Occipital lobe (tissue), 2 donors: ENCODE measurements around the gene TBCD. TPM values are rescaled to one million over a fixed set of nuclear protein-coding genes. Genes with fewer than 3 reads are reported as not detected.
A peak's percentile ranks its signal among the peaks of the same experiment; 100 is the strongest.

Experiments
- DNase-seq: peaks from one replicate; lab custom pipeline; 2025; lab: John Stamatoyannopoulos, UW
- total RNA-seq: library from RNA; depleted of rRNA; stranded (reverse); fragments of >200 nt; gene quantifications from one replicate; pipeline ENCODE4 v1.2.3, GENCODE V29; 2014

TBCD gene
- total RNA-seq, result 58.2 TPM

- peak; percentile 84 for DNase-seq
These were observed at the start of gene TBCD for GRCh38 chr17:82751571-82752370. Gene TBCD, plus strand, starts transcription at chr17:82752065. Its CDS starts 129 bp downstream, at chr17:82752194.

GRCh38 chr17:82702231-82702927 lies 49.5 kb upstream of the TBCD start:
- peak; percentile 70 for DNase-seq

- no peak for DNase-seq
These were observed 48.7 kb upstream of the TBCD start for GRCh38 chr17:82703036-82703745.

GRCh38 chr17:82703935-82704865 lies 47.7 kb upstream of the TBCD start:
- no peak for DNase-seq

GRCh38 chr17:82704886-82705285 lies 47.0 kb upstream of the TBCD start:
- DNase-seq, result no peak

- DNase-seq, result no peak
These were observed 46.1 kb upstream of the TBCD start for GRCh38 chr17:82705756-82706155.

- DNase-seq, result no peak
These were observed 42.7 kb upstream of the TBCD start for GRCh38 chr17:82709024-82709675.

GRCh38 chr17:82709676-82710498 lies 42.0 kb upstream of the TBCD start:
- DNase-seq, result no peak

GRCh38 chr17:82710499-82711232 lies 41.2 kb upstream of the TBCD start:
- no peak for DNase-seq

- DNase-seq, result peak; percentile 34
These were observed 38.7 kb upstream of the TBCD start for GRCh38 chr17:82713071-82713723.

GRCh38 chr17:82716203-82717010 lies 35.5 kb upstream of the TBCD start, which contains the start of gene FN3KRP:
Gene FN3KRP, plus strand, starts transcription at chr17:82716706. Its CDS starts 50 bp downstream, at chr17:82716756.
- peak; percentile 88 for DNase-seq

GRCh38 chr17:82718986-82719685 lies 32.7 kb upstream of the TBCD start:
- DNase-seq, result no peak

- no peak for DNase-seq
These were observed 31.7 kb upstream of the TBCD start for GRCh38 chr17:82720204-82720603.

GRCh38 chr17:82722341-82723013 lies 29.4 kb upstream of the TBCD start:
- no peak for DNase-seq

GRCh38 chr17:82723169-82723807 lies 28.6 kb upstream of the TBCD start:
- no peak for DNase-seq

- DNase-seq, result no peak
These were observed 25.4 kb upstream of the TBCD start for GRCh38 chr17:82726427-82726826.
